Measurements from ENCODE around the gene ZNF654.

The ZNF654 gene

GRCh38 chr3:88040529-88040928 lies 18.5 kb upstream of the ZNF654 start:
- Mint-ChIP-seq H3K4me1 (ENCODE audit: low read depth) (peaks cover 4% of the 10 kb centered on the region), H3K9me3 (ENCODE audit: low read depth) (no peaks in the 10 kb centered on the region), H3K36me3 (no peaks in the 10 kb centered on the region), H3K27ac (no peak overlapping the region), H3K4me3 (no peak overlapping the region), H3K27me3 (peaks cover 4% of the 10 kb centered on the region)

- Mint-ChIP-seq H3K9me3 (ENCODE audit: low read depth) (no peaks in the 10 kb centered on the region), H3K36me3 (no peaks in the 10 kb centered on the region), H3K4me3 (no peak overlapping the region), H3K27ac (no peak overlapping the region), H3K27me3 (peaks cover 4% of the 10 kb centered on the region), H3K4me1 (ENCODE audit: low read depth) (peaks cover 4% of the 10 kb centered on the region)
Measured at GRCh38 chr3:88041005-88041404, 18.1 kb upstream of the ZNF654 start.

DNA sequence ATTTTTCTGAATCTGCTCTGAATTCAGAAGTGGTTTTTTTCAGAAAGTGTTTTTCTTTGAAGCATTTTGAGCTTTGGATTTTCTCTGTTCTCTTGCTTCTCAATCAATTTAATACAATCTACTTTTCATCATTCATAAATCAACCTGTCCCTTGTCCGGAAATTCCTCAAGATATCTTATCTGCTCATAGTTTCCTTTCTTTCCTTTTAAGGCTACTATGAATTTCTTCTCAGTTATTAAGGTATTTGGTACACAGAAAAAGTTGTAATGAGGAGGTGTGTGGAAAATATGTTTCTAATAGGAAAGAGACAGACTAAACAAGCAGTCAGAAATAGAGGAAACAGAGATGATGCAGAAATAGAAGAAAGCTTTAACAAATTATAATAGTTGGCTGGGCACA lies 14.6 kb upstream of the ZNF654 start:
- Mint-ChIP-seq H3K36me3 (no peaks in the 10 kb centered on the region), H3K27ac (no peak overlapping the region), H3K9me3 (ENCODE audit: low read depth) (no peaks in the 10 kb centered on the region), H3K4me3 (no peak overlapping the region), H3K27me3 (no peaks in the 10 kb centered on the region), H3K4me1 (ENCODE audit: low read depth) (peaks cover 10% of the 10 kb centered on the region)

DNA sequence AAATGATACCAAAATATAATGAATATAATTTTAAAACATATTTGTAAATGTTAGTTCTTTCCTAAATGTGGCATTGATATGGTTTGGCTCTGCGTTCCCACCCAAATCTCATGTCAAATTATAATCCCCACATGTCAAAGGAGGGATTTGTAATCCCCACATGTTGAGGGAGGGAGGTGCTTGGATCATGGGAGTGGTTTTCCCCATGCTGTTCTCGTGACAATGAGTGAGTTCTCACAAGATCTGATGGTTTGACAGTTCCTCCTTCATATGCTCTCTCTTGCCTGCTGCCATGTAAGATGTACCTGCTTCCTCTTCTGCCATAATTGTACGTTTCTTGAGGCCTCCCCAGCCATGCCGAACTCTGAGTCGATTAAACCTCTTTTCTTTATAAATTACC lies 12.3 kb upstream of the ZNF654 start:
- no peaks in the 10 kb centered on the region for H3K9me3 Mint-ChIP-seq (ENCODE audit: low read depth)
- H3K4me3 Mint-ChIP-seq, result no peak overlapping the region
- H3K27ac Mint-ChIP-seq, result no peak overlapping the region
- H3K27me3 Mint-ChIP-seq, result no peaks in the 10 kb centered on the region
- peaks cover 10% of the 10 kb centered on the region for H3K4me1 Mint-ChIP-seq (ENCODE audit: low read depth)
- H3K36me3 Mint-ChIP-seq, result no peaks in the 10 kb centered on the region

DNA sequence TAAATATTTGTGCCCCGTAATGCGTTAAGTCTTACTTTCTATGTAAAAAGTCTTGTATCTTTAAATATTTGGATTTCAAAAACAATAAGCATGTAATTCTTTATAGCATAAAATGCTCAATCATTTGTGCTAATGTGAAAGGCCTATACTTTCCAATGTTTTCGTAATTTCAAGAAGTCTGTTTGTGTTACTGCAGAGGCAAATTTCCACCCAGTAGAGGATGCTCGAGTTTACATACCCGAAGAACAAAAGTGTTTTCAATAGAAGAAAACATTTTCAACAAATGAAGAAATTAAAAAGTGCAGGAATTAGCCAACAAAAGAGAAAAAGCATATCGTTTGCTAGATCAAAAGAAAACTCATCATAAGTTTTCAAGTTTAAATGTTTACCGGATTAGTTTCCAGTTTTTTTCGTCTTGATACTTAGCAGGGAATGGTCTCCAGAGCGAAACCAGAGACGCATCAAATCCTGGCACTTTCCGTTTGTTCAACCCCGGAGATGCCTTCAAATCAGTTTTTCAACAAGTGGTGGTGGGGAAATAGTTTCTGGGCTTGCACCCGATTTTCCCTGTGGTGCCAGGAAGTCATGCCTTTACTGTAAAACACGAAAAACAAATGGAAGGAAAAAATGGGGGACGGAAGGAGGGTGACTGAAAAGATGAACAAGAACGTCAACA lies 1.3 kb upstream of the ZNF654 start:
- H3K27me3 Mint-ChIP-seq, result no peaks in the 10 kb centered on the region
- H3K27ac Mint-ChIP-seq, result peak overlapping the region; percentile 93
- peaks cover 20% of the 10 kb centered on the region for H3K36me3 Mint-ChIP-seq
- H3K4me3 Mint-ChIP-seq, result peak overlapping the region; percentile 99
- H3K9me3 Mint-ChIP-seq (ENCODE audit: low read depth), result no peaks in the 10 kb centered on the region
- H3K4me1 Mint-ChIP-seq (ENCODE audit: low read depth), result peaks cover 64% of the 10 kb centered on the region

- Mint-ChIP-seq H3K27ac (peak overlapping the region; percentile 93), H3K36me3 (peaks cover 20% of the 10 kb centered on the region), H3K9me3 (ENCODE audit: low read depth) (no peaks in the 10 kb centered on the region), H3K27me3 (no peaks in the 10 kb centered on the region), H3K4me1 (ENCODE audit: low read depth) (peaks cover 66% of the 10 kb centered on the region), H3K4me3 (peak overlapping the region; percentile 99)
Measured at GRCh38 chr3:88058306-88058580, 812 bp upstream of the ZNF654 start.

- Mint-ChIP-seq H3K27ac (peak overlapping the region; percentile 95), H3K9me3 (ENCODE audit: low read depth) (no peaks in the 10 kb centered on the region), H3K36me3 (peaks cover 16% of the 10 kb centered on the region), H3K27me3 (no peaks in the 10 kb centered on the region), H3K4me1 (ENCODE audit: low read depth) (peaks cover 68% of the 10 kb centered on the region), H3K4me3 (peak overlapping the region; percentile 99)
Measured at GRCh38 chr3:88059380-88060170, 520 bp downstream of the ZNF654 start.

GRCh38 chr3:88061746-88062145 lies 2.7 kb downstream of the ZNF654 start:
- H3K4me3 Mint-ChIP-seq, result peak overlapping the region; percentile 11
- no peaks in the 10 kb centered on the region for H3K9me3 Mint-ChIP-seq (ENCODE audit: low read depth)
- no peak overlapping the region for H3K27ac Mint-ChIP-seq
- no peaks in the 10 kb centered on the region for H3K27me3 Mint-ChIP-seq
- H3K36me3 Mint-ChIP-seq, result peaks cover 3% of the 10 kb centered on the region
- H3K4me1 Mint-ChIP-seq (ENCODE audit: low read depth), result peaks cover 55% of the 10 kb centered on the region

- peaks cover 64% of the 10 kb centered on the region for H3K4me1 Mint-ChIP-seq (ENCODE audit: low read depth)
- no peak overlapping the region for H3K4me3 Mint-ChIP-seq
Measured at GRCh38 chr3:88075072-88075471, 16.0 kb downstream of the ZNF654 start.

DNA sequence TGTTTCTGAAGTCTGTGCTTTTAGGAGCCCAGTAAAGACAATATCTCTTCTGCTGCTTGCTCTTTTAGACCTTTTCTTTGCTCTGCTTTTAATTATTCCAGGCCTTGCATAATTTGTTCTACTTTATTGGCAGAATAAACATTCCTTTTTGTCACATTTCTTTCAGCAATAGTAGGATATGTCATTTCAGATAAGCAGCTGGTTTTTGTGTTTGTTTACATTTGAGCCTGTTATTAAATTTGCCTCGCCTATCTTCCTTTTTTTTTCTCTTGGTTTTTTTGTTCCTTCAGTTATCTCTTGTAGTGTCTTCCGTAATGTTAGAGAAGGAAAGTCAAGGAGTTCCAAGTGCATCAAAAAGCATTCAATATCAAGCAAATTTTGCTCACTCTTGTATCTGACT lies 16.4 kb downstream of the ZNF654 start:
- H3K4me3 Mint-ChIP-seq, result no peak overlapping the region
- peaks cover 67% of the 10 kb centered on the region for H3K4me1 Mint-ChIP-seq (ENCODE audit: low read depth)
- peaks cover 8% of the 10 kb centered on the region for H3K36me3 Mint-ChIP-seq
- H3K9me3 Mint-ChIP-seq (ENCODE audit: low read depth), result peaks cover 3% of the 10 kb centered on the region
- H3K27me3 Mint-ChIP-seq, result no peaks in the 10 kb centered on the region
- H3K27ac Mint-ChIP-seq, result peak overlapping the region; percentile 51

More at GRCh38 chr3:88075072-88075471, 16.0 kb downstream of the ZNF654 start:
- peak overlapping the region; percentile 3 for H3K27ac Mint-ChIP-seq
- H3K27me3 Mint-ChIP-seq, result no peaks in the 10 kb centered on the region
- H3K9me3 Mint-ChIP-seq (ENCODE audit: low read depth), result peaks cover 3% of the 10 kb centered on the region
- peaks cover 8% of the 10 kb centered on the region for H3K36me3 Mint-ChIP-seq

DNA sequence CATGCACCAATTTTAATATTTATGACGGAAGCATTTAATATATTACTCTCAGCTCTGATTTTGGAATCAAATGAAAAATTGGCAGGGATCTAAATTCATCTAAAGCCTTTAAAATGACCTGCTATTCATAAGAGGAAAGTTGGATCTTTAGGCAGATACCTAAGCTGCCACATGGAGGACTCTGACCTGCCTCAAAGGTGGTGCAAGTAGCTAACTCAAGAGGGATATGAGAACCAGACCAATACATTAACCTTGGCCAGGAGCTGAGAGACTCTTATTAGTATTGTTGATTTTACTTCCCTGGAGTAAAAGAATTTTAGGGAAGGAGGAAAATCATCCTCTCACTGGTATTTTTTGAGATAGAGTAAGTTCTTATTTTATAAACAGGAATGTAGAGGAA lies 17.7 kb downstream of the ZNF654 start:
- Mint-ChIP-seq H3K4me1 (ENCODE audit: low read depth) (peaks cover 73% of the 10 kb centered on the region), H3K36me3 (peaks cover 7% of the 10 kb centered on the region), H3K27ac (peak overlapping the region; percentile 7), H3K27me3 (no peaks in the 10 kb centered on the region), H3K9me3 (ENCODE audit: low read depth) (no peaks in the 10 kb centered on the region), H3K4me3 (no peak overlapping the region)

DNA sequence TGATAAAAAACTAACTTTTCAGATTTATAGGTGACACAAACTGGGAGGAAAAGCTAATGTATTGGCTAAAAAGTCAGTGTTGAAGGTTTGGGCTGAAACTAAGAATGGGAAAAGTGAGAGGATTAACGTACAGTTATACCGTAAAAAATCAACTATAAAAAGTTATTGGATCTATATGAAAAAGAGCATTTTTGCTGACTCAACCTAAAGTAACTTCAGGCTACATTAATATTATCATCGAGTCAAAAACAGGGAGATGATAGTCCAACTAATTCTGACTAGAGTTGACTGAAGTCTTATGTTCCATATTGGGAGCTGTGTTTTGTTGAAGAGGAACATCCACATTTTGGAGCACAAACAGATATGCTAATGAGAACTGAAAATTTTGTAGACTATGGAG lies 19.9 kb downstream of the ZNF654 start:
- no peaks in the 10 kb centered on the region for H3K27me3 Mint-ChIP-seq
- H3K4me3 Mint-ChIP-seq, result no peak overlapping the region
- no peak overlapping the region for H3K27ac Mint-ChIP-seq
- peaks cover 70% of the 10 kb centered on the region for H3K4me1 Mint-ChIP-seq (ENCODE audit: low read depth)
- peaks cover 3% of the 10 kb centered on the region for H3K36me3 Mint-ChIP-seq
- no peaks in the 10 kb centered on the region for H3K9me3 Mint-ChIP-seq (ENCODE audit: low read depth)

DNA sequence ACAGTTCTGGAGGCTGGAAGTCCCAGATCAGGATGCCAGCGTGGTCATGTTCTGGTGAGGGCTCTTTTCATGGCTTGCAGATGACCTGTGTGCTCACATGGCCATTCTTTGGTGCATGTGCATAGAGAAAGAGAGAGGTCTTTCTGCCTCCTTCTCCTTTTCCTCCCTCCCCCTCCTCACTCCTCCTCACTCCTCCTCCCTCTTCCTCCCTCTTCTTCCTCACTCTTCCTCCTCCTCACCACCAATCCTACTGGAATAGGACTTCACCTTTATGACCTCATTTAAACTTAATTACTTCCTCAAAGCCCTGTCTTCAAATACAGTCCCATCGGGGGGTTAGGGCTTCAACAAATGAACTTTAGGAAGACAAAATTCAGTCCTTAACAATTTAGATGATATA lies 23.8 kb downstream of the ZNF654 start:
- Mint-ChIP-seq H3K36me3 (peaks cover 5% of the 10 kb centered on the region), H3K27me3 (no peaks in the 10 kb centered on the region), H3K4me1 (ENCODE audit: low read depth) (peaks cover 53% of the 10 kb centered on the region), H3K27ac (no peak overlapping the region), H3K9me3 (ENCODE audit: low read depth) (no peaks in the 10 kb centered on the region), H3K4me3 (no peak overlapping the region)

- Mint-ChIP-seq H3K36me3 (peaks cover 7% of the 10 kb centered on the region), H3K9me3 (ENCODE audit: low read depth) (no peaks in the 10 kb centered on the region), H3K27me3 (no peaks in the 10 kb centered on the region), H3K4me1 (ENCODE audit: low read depth) (peaks cover 41% of the 10 kb centered on the region), H3K4me3 (no peak overlapping the region), H3K27ac (no peak overlapping the region)
Measured at GRCh38 chr3:88084097-88084501, 25.0 kb downstream of the ZNF654 start.

DNA sequence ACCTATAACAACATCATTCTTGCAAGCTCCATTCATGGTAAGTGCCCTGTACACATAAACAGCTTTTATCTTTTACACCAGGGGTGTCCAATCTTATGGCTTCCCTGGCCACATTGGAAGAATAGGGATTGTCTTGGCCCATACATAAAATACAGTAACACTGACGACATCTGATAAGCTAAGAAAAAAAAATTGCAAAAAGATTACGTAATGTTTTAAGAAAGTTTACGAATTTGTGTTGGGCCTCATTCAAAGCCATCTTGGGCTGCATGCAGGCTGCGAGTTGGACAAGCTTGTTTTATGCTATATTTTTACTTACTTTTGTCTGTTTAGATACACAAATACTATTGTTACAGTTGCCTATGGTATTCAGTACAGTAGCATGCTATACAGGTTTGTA lies 31.6 kb downstream of the ZNF654 start:
- Mint-ChIP-seq H3K4me1 (ENCODE audit: low read depth) (peaks cover 7% of the 10 kb centered on the region), H3K36me3 (peaks cover 33% of the 10 kb centered on the region), H3K4me3 (no peak overlapping the region), H3K9me3 (ENCODE audit: low read depth) (no peaks in the 10 kb centered on the region), H3K27me3 (no peaks in the 10 kb centered on the region), H3K27ac (no peak overlapping the region)

DNA sequence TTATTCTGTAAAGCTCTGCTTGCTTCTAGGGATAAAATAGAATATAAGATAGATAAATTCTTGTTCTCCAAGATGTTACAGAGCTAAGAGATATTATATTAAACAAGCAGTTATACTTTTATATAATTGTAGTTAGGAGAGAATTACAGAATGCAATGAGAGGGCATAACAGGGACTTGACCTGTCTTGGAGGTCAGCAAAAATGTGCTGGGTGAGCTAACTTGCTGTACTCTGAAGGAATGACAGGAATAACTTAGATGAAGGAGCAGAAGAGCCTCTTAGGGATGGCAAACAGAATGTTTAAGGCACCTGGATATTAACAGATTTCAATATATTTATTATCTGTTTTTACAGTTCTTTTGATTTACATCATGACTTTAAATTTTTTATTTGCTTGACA lies 33.2 kb downstream of the ZNF654 start:
- Mint-ChIP-seq H3K4me3 (no peak overlapping the region), H3K27me3 (no peaks in the 10 kb centered on the region), H3K9me3 (ENCODE audit: low read depth) (peaks cover 3% of the 10 kb centered on the region), H3K36me3 (peaks cover 45% of the 10 kb centered on the region), H3K27ac (no peak overlapping the region), H3K4me1 (ENCODE audit: low read depth) (peaks cover 7% of the 10 kb centered on the region)

Measured in activated naive CD8-positive, alpha-beta T cell (primary cell).